Astrocyte of the cerebellum (primary cell): Measurements from ENCODE around the gene SP2.

Source experiments
- DNase-seq: peaks from one replicate; pipeline ENCODE4 v3.0.0-alpha.2; 2011; ENCODE audit warnings: low read depth
- H3K4me3 ChIP-seq: 2 replicates; pipeline ENCODE4 v1.5.1; 2011; ENCODE audit warnings: mild to moderate bottlenecking, low read depth, low read length, moderate library complexity
- CTCF ChIP-seq: IDR thresholded peaks from 2 replicates; pipeline ENCODE4 v1.5.1; 2012; ENCODE audit warnings: low read length, low read depth, moderate library complexity, mild to moderate bottlenecking; ENCODE audit errors: missing control alignments
- in situ Hi-C: cut with HindIII; loops from 2 replicates; pipeline ENCODE4 v1.10.0; 2017; ENCODE audit warnings: low sequenced_read_pairs

SP2 gene

GRCh38 chr17:47961406-47961805 is 65.4 kb downstream of the SP2 start:
- in situ Hi-C loops: no loop called here

GRCh38 chr17:47962901-47963300 is 66.9 kb downstream of the SP2 start:
- TF ChIP-seq CTCF: no peak
- in situ Hi-C loops: no loop called here
- no peak overlapping the region for H3K4me3 ChIP-seq
- no peak for DNase-seq

More at GRCh38 chr17:47961406-47961805, 65.4 kb downstream of the SP2 start:
- DNase-seq: no peak
- H3K4me3 ChIP-seq: no peak overlapping the region
- no peak for TF ChIP-seq CTCF

GRCh38 chr17:47964856-47965255 is 68.8 kb downstream of the SP2 start:
- no peak overlapping the region for H3K4me3 ChIP-seq
- in situ Hi-C loops: no loop called here
- no peak for DNase-seq
- no peak for TF ChIP-seq CTCF

- no peak for TF ChIP-seq CTCF
- no peak overlapping the region for H3K4me3 ChIP-seq
- in situ Hi-C loops: no loop called here
Observed at GRCh38 chr17:47966079-47966519, 70.1 kb downstream of the SP2 start.

GRCh38 chr17:47967607-47968252 is 71.7 kb downstream of the SP2 start:
- no peak for TF ChIP-seq CTCF
- no peak overlapping the region for H3K4me3 ChIP-seq
- DNase-seq: peak; percentile 32
- in situ Hi-C loops: no loop called here

More at GRCh38 chr17:47966079-47966519, 70.1 kb downstream of the SP2 start:
- no peak for DNase-seq

GRCh38 chr17:47968836-47969235 is 72.8 kb downstream of the SP2 start:
- TF ChIP-seq CTCF: no peak
- in situ Hi-C loops: no loop called here
- DNase-seq: no peak
- no peak overlapping the region for H3K4me3 ChIP-seq
